NCI-H1092 treated with DMSO at 0.1 percent for 48 hours (cell line): ENCODE data around the gene DHX58.

Experiments used
- DNase-seq: peaks from one replicate; lab custom pipeline; 2025; lab: John Stamatoyannopoulos, UW

DHX58 gene

GRCh38 chr17:42110301-42111264 is 1.9 kb downstream of the DHX58 start:
- no peak for DNase-seq

- no peak for DNase-seq
These were observed 3.4 kb downstream of the DHX58 start for GRCh38 chr17:42109086-42109485.

- DNase-seq: peak; percentile 84
These were observed 4.6 kb downstream of the DHX58 start for GRCh38 chr17:42107597-42108576.

GRCh38 chr17:42107124-42107523 is 5.4 kb downstream of the DHX58 start:
- no peak for DNase-seq

GRCh38 chr17:42106009-42106408 is 6.5 kb downstream of the DHX58 start:
- DNase-seq: no peak

- no peak for DNase-seq
These were observed 8.2 kb downstream of the DHX58 start for GRCh38 chr17:42104264-42104663.

GRCh38 chr17:42103221-42103954 is 9.1 kb downstream of the DHX58 start:
- DNase-seq: no peak

GRCh38 chr17:42101513-42102292 is 10.8 kb downstream of the DHX58 start:
- peak; percentile 62 for DNase-seq

GRCh38 chr17:42098730-42099399 is 13.6 kb downstream of the DHX58 start:
- DNase-seq: no peak

- no peak for DNase-seq
These were observed 14.6 kb downstream of the DHX58 start, which contains the start of gene ZNF385C for GRCh38 chr17:42097691-42098631. Gene ZNF385C, minus strand, starts transcription at chr17:42098473. Its CDS starts 35,417 bp downstream, at chr17:42063056.

GRCh38 chr17:42096360-42097111 is 16.0 kb downstream of the DHX58 start:
- no peak for DNase-seq

GRCh38 chr17:42094375-42095069 is 18.0 kb downstream of the DHX58 start:
- DNase-seq: no peak

GRCh38 chr17:42092939-42093338 is 19.6 kb downstream of the DHX58 start:
- no peak for DNase-seq

- DNase-seq: no peak
These were observed 21.3 kb downstream of the DHX58 start for GRCh38 chr17:42090964-42091790.

- DNase-seq: no peak
These were observed 23.8 kb downstream of the DHX58 start for GRCh38 chr17:42088736-42089135.

- DNase-seq: no peak
These were observed 24.5 kb downstream of the DHX58 start for GRCh38 chr17:42087736-42088705.
